ENCODE measurements around the gene FRRS1. TPM values are rescaled to one million over a fixed set of nuclear protein-coding genes. Genes with fewer than 3 reads are reported as not detected.
A peak's percentile ranks its signal among the peaks of the same experiment; 100 is the strongest.
"Not testable (repeated sequence)": the region's sequence is repeated elsewhere in the genome, so short reads cannot be mapped to it uniquely, and the experiment has no call there.

FRRS1 gene
- total RNA-seq, 4 donors from 2014 or later = 6.9 to 17.0 (median 11.9) TPM

- Histone ChIP-seq H3K36me3 (no peaks in the 10 kb centered on the region), H3K4me3 (no peak overlapping the region), H3K27ac (no peak overlapping the region), H3K4me1 (no peaks in the 10 kb centered on the region), H3K27me3 (no peaks in the 10 kb centered on the region), H3K9me3 (no peaks in the 10 kb centered on the region)
- no peak for DNase-seq
- TF ChIP-seq POLR2A (IDR thresholded peaks at IDR 0.05) = no peak
- TF ChIP-seq, protein P1, sequence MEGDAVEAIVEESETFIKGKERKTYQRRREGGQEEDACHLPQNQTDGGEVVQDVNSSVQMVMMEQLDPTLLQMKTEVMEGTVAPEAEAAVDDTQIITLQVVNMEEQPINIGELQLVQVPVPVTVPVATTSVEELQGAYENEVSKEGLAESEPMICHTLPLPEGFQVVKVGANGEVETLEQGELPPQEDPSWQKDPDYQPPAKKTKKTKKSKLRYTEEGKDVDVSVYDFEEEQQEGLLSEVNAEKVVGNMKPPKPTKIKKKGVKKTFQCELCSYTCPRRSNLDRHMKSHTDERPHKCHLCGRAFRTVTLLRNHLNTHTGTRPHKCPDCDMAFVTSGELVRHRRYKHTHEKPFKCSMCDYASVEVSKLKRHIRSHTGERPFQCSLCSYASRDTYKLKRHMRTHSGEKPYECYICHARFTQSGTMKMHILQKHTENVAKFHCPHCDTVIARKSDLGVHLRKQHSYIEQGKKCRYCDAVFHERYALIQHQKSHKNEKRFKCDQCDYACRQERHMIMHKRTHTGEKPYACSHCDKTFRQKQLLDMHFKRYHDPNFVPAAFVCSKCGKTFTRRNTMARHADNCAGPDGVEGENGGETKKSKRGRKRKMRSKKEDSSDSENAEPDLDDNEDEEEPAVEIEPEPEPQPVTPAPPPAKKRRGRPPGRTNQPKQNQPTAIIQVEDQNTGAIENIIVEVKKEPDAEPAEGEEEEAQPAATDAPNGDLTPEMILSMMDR (IDR thresholded peaks at IDR 0.05) = no peak
These were observed 40.4 kb upstream of the FRRS1 start for GRCh38 chr1:99806882-99807281.

DNA sequence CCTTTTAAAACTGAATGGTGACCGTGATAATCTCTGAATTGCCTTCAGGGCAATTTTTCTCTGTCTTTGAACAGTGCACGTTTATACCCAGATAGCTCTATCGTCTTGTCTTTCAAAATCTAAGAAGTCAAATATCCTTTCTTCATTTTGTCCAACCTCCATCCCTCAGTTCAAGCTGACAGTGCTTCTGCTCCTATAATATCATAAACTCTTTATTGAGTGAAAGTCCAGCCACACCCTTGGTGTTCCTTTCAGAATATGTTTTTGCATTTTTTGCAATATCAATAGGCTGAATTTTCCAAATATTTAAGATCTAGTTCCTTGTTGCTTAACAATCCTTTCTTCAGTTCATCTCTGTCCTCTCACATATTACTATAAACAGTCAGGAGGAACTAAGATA lies 35.1 kb upstream of the FRRS1 start:
- H3K9me3 ChIP-seq = no peaks in the 10 kb centered on the region
- H3K4me3 ChIP-seq = no peak overlapping the region
- H3K4me1 ChIP-seq = no peaks in the 10 kb centered on the region
- DNase-seq = no peak
- H3K27me3 ChIP-seq = no peaks in the 10 kb centered on the region
- no peaks in the 10 kb centered on the region for H3K36me3 ChIP-seq
- H3K27ac ChIP-seq = no peak overlapping the region
- no peak for TF ChIP-seq POLR2A (IDR thresholded peaks at IDR 0.05)
- TF ChIP-seq, protein P1 (IDR thresholded peaks at IDR 0.05) = no peak

DNA sequence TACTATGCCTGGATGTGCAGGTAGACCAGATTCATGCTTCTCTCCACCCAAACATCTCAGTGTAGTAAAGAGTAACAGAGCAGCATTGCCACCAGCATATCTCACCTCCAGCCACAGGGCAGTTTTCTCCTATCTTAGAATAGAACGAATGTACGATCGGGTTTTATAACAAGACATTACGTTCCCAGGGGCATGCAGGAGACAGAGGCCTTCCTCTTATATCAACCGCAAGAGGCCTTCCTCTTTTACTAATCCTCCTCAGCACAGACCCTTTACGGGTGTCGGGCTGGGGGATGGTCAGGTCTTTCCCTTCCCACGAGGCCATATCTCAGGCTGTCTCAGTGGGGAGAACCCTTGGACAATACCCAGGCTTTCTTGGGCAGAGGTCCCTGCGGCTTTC lies 27.4 kb upstream of the FRRS1 start:
- not testable (repeated sequence) for H3K36me3 ChIP-seq, H3K27me3 ChIP-seq, H3K4me1 ChIP-seq, H3K4me3 ChIP-seq, H3K27ac ChIP-seq, H3K9me3 ChIP-seq
- DNase-seq = peak in 1 of 3 donors; percentile 21

GRCh38 chr1:99789715-99790114 lies 23.3 kb upstream of the FRRS1 start:
- H3K4me3 ChIP-seq = no peak overlapping the region
- H3K27ac ChIP-seq = no peak overlapping the region
- no peaks in the 10 kb centered on the region for H3K27me3 ChIP-seq
- no peaks in the 10 kb centered on the region for H3K36me3 ChIP-seq
- no peak for DNase-seq
- H3K4me1 ChIP-seq = no peaks in the 10 kb centered on the region
- H3K9me3 ChIP-seq = no peaks in the 10 kb centered on the region
- TF ChIP-seq, protein P1 (IDR thresholded peaks at IDR 0.05) = no peak
- TF ChIP-seq POLR2A (IDR thresholded peaks at IDR 0.05) = no peak

GRCh38 chr1:99788896-99789295 lies 22.5 kb upstream of the FRRS1 start:
- H3K4me1 ChIP-seq = no peaks in the 10 kb centered on the region
- DNase-seq = no peak
- H3K9me3 ChIP-seq = no peaks in the 10 kb centered on the region
- no peaks in the 10 kb centered on the region for H3K27me3 ChIP-seq
- TF ChIP-seq, protein P1 (IDR thresholded peaks at IDR 0.05) = no peak
- no peak for TF ChIP-seq POLR2A (IDR thresholded peaks at IDR 0.05)
- H3K27ac ChIP-seq = no peak overlapping the region
- no peak overlapping the region for H3K4me3 ChIP-seq
- H3K36me3 ChIP-seq = no peaks in the 10 kb centered on the region

GRCh38 chr1:99786751-99787501 lies 20.5 kb upstream of the FRRS1 start:
- DNase-seq = no peak
- TF ChIP-seq, protein P1 (IDR thresholded peaks at IDR 0.05) = no peak
- no peak for TF ChIP-seq POLR2A (IDR thresholded peaks at IDR 0.05)
- no peak overlapping the region for H3K4me3 ChIP-seq
- H3K27ac ChIP-seq = no peak overlapping the region
- H3K36me3 ChIP-seq = no peaks in the 10 kb centered on the region
- H3K27me3 ChIP-seq = no peaks in the 10 kb centered on the region
- H3K9me3 ChIP-seq = no peaks in the 10 kb centered on the region
- no peaks in the 10 kb centered on the region for H3K4me1 ChIP-seq

All from Peyer's patch (tissue), 4 donors.